Endodermal cell (in vitro differentiated cells): ENCODE data around the gene VIPR2. TPM values are rescaled to one million over a fixed set of nuclear protein-coding genes. Genes with fewer than 3 reads are reported as not detected.
"Not testable (repeated sequence)": the region's sequence is repeated elsewhere in the genome, so short reads cannot be mapped to it uniquely, and the experiment has no call there.

Experiments used
- DNase-seq: peaks from one replicate; pipeline ENCODE4 v3.0.0-alpha.2; 2017
- H3K27ac ChIP-seq: 2 replicates; pipeline ENCODE4 v1.5.1; 2013; ENCODE audit warnings: mild to moderate bottlenecking, low read depth, low read length, moderate library complexity
- H3K27me3 ChIP-seq: 2 replicates; pipeline ENCODE4 v1.6.1; 2013; ENCODE audit warnings: mild to moderate bottlenecking, low read length, moderate library complexity; ENCODE audit not compliant: insufficient read depth, control insufficient read depth, poor library complexity, severe bottlenecking
- H3K36me3 ChIP-seq: 2 replicates; pipeline ENCODE4 v1.7.0; 2013; ENCODE audit warnings: mild to moderate bottlenecking, low read length, moderate library complexity; ENCODE audit not compliant: control insufficient read depth, insufficient read depth
- H3K4me1 ChIP-seq: one replicate; pipeline ENCODE4 v1.7.0; 2013; ENCODE audit warnings: low read length; ENCODE audit not compliant: control insufficient read depth, insufficient read depth
- H3K4me3 ChIP-seq: 2 replicates; pipeline ENCODE4 v1.5.1; 2013; ENCODE audit warnings: mild to moderate bottlenecking, low read length, moderate library complexity
- H3K9ac ChIP-seq: 2 replicates; pipeline ENCODE4 v1.6.1; 2013; ENCODE audit warnings: mild to moderate bottlenecking, low read length, moderate library complexity; ENCODE audit not compliant: poor library complexity, severe bottlenecking; ENCODE audit errors: extremely low read depth
- H3K9me3 ChIP-seq: 2 replicates; pipeline ENCODE4 v1.6.1; 2013; ENCODE audit warnings: mild to moderate bottlenecking, low read length, moderate library complexity; ENCODE audit not compliant: control insufficient read depth
- H3K27ac Mint-ChIP-seq: 2 replicates; pipeline ENCODE4 v1.8.0; 2020; ENCODE audit warnings: mixed read lengths
- H3K27me3 Mint-ChIP-seq: 2 replicates; pipeline ENCODE4 v1.8.0; 2021; ENCODE audit warnings: mild to moderate bottlenecking, mixed read lengths; ENCODE audit not compliant: insufficient read depth
- H3K36me3 Mint-ChIP-seq: 2 replicates; pipeline ENCODE4 v1.8.0; 2020; ENCODE audit warnings: low read depth, mixed read lengths
- H3K4me1 Mint-ChIP-seq: 2 replicates; pipeline ENCODE4 v1.8.0; 2020; ENCODE audit warnings: mixed read lengths
- H3K4me3 Mint-ChIP-seq: 2 replicates; pipeline ENCODE4 v1.8.0; 2020; ENCODE audit warnings: mild to moderate bottlenecking, moderate library complexity, mixed read lengths
- H3K9me3 Mint-ChIP-seq: 2 replicates; pipeline ENCODE4 v1.8.0; 2020; ENCODE audit warnings: mild to moderate bottlenecking, mixed read lengths
- CTCF ChIP-seq: fragments of 200-600 bp; sonication (generic); conservative IDR thresholded peaks from 2 replicates; pipeline ENCODE4 v1.5.0; 2021; ENCODE audit warnings: antibody characterized with exemption, mild to moderate bottlenecking
- WGBS, 2 experiments: methylation state at CpG; one replicate each; pipeline versions ENCODE4 v1.1.5 to v1.1.7; 2013; ENCODE audit warnings: missing lambda C conversion rate in 2 of 2, mixed read lengths in 1 of 2; ENCODE audit not compliant: insufficient coverage in 1 of 2, insufficient read length in 1 of 2; 5-methylcytosine and 5-hydroxymethylcytosine counted together
- total RNA-seq, 2 donors: library from RNA; stranded (reverse); fragmentation: NEBNext Ultra II Directional in 1 of 2; extraction: Animal tissue kit (Norgen Biotek cat#: 25700) in 1 of 2; gene quantifications; 2 replicates in 1 of 2; 3 replicates in 1 of 2; pipeline ENCODE4 v1.2.1, GENCODE V29; 2021

VIPR2 gene
- total RNA-seq, 2 donors from 2014 or later: 0.64 to 1.8 TPM

GRCh38 chr7:159125104-159125954 is 19.3 kb downstream of the VIPR2 start:
- Histone ChIP-seq H3K36me3 (no peaks in the 10 kb centered on the region), H3K9me3 (no peaks in the 10 kb centered on the region), H3K9ac (no peak overlapping the region), H3K4me1 (peaks cover 2% of the 10 kb centered on the region), H3K27me3 (no peaks in the 10 kb centered on the region), H3K27ac (no peak overlapping the region), H3K4me3 (no peak overlapping the region)
- DNase-seq: peak; percentile 34
- Mint-ChIP-seq H3K9me3 (no peaks in the 10 kb centered on the region), H3K27ac (peak overlapping the region; percentile 37), H3K4me3 (no peak overlapping the region), H3K27me3 (no peaks in the 10 kb centered on the region), H3K36me3 (no peaks in the 10 kb centered on the region), H3K4me1 (peaks cover 16% of the 10 kb centered on the region)
- 84 to 94% methylated on average over 6 to 9 of the region's 9 CpGs for whole genome bisulfite sequencing, 2 experiments
- no peak for TF ChIP-seq CTCF

- not testable (repeated sequence) for H3K9me3 Mint-ChIP-seq, H3K27me3 ChIP-seq, DNase-seq, H3K9ac ChIP-seq, H3K27ac ChIP-seq, H3K27me3 Mint-ChIP-seq, H3K27ac Mint-ChIP-seq, H3K36me3 Mint-ChIP-seq, H3K9me3 ChIP-seq, H3K36me3 ChIP-seq, H3K4me3 Mint-ChIP-seq, H3K4me1 ChIP-seq, H3K4me3 ChIP-seq
- WGBS, 2 experiments: 33 to 45% methylated on average over 1 of the region's 1 CpG
- peaks cover 16% of the 10 kb centered on the region for H3K4me1 Mint-ChIP-seq
Observed at GRCh38 chr7:159123793-159124192, 20.9 kb downstream of the VIPR2 start.

GRCh38 chr7:159123294-159123693 is 21.4 kb downstream of the VIPR2 start:
- H3K27me3 ChIP-seq, H3K9ac ChIP-seq, DNase-seq, H3K27ac Mint-ChIP-seq, H3K4me3 ChIP-seq, H3K36me3 Mint-ChIP-seq, H3K4me1 ChIP-seq, H3K9me3 Mint-ChIP-seq, H3K9me3 ChIP-seq, H3K27ac ChIP-seq, H3K27me3 Mint-ChIP-seq, H3K4me3 Mint-ChIP-seq, H3K36me3 ChIP-seq: not testable (repeated sequence)
- peaks cover 16% of the 10 kb centered on the region for H3K4me1 Mint-ChIP-seq

- 81 to 86% methylated on average over 5 to 7 of the region's 7 CpGs for WGBS, 2 experiments
- no peaks in the 10 kb centered on the region for H3K9me3 Mint-ChIP-seq
- no peaks in the 10 kb centered on the region for H3K27me3 Mint-ChIP-seq
- Histone ChIP-seq H3K4me1 (peaks cover 2% of the 10 kb centered on the region), H3K36me3 (no peaks in the 10 kb centered on the region), H3K9ac (no peak overlapping the region), H3K4me3 (no peak overlapping the region), H3K9me3 (no peaks in the 10 kb centered on the region), H3K27ac (no peak overlapping the region), H3K27me3 (no peaks in the 10 kb centered on the region)
- peak; percentile 28 for DNase-seq
- TF ChIP-seq CTCF: no peak
- no peak overlapping the region for H3K27ac Mint-ChIP-seq
- H3K4me1 Mint-ChIP-seq: peaks cover 16% of the 10 kb centered on the region
- no peaks in the 10 kb centered on the region for H3K36me3 Mint-ChIP-seq
- no peak overlapping the region for H3K4me3 Mint-ChIP-seq
Observed at GRCh38 chr7:159122276-159122675, 22.4 kb downstream of the VIPR2 start.
